ENCODE results near the gene ELFN2.

Gene ELFN2

GRCh38 chr22:37376643-37377042, 50.6 kb downstream of the ELFN2 start:
- no peaks in the 10 kb centered on the region for H3K9me3 ChIP-seq (ENCODE audit: control insufficient read depth, insufficient read depth, low read depth, low read length)
- no peaks in the 10 kb centered on the region for H3K4me1 ChIP-seq (ENCODE audit: control insufficient read depth, insufficient read depth, low read length)
- ChIA-PET POLR2A (no interaction called here), CTCF (no interaction called here)
- H3K27ac ChIP-seq (ENCODE audit: extremely low read depth, low read depth, low read length), result no peak overlapping the region
- TF ChIP-seq ZNF354C (tag by site-specific recombination; IDR thresholded peaks at IDR 0.05; ENCODE audit: borderline replicate concordance, low read depth), result no peak
- TF ChIP-seq, protein P1, sequence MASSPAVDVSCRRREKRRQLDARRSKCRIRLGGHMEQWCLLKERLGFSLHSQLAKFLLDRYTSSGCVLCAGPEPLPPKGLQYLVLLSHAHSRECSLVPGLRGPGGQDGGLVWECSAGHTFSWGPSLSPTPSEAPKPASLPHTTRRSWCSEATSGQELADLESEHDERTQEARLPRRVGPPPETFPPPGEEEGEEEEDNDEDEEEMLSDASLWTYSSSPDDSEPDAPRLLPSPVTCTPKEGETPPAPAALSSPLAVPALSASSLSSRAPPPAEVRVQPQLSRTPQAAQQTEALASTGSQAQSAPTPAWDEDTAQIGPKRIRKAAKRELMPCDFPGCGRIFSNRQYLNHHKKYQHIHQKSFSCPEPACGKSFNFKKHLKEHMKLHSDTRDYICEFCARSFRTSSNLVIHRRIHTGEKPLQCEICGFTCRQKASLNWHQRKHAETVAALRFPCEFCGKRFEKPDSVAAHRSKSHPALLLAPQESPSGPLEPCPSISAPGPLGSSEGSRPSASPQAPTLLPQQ (tag by site-specific recombination; IDR thresholded peaks at IDR 0.05), result 0 out of 2 replicates have a peak, but pooled peaks have one; percentile 30
- no peak for TF ChIP-seq ZNF830 (tag by site-specific recombination; IDR thresholded peaks at IDR 0.05; ENCODE audit: low read depth)
- TF ChIP-seq GLIS1 (tag by site-specific recombination; IDR thresholded peaks at IDR 0.05), result peak; percentile 82
- TF ChIP-seq OSR2 (tag by site-specific recombination; IDR thresholded peaks at IDR 0.05), result peak; percentile 45; the same call in 1 of the 2 replicates
- peak; percentile 86 for TF ChIP-seq ZNF394 (tag by site-specific recombination; IDR thresholded peaks at IDR 0.05; ENCODE audit: borderline replicate concordance)
- TF ChIP-seq ATF2 (tag by site-specific recombination; IDR thresholded peaks at IDR 0.05; ENCODE audit: low read depth), result no peak
- H3K36me3 ChIP-seq (ENCODE audit: control insufficient read depth in 2 of 2, insufficient read depth in 1 of 2, low read length in 2 of 2), result no peaks in the 10 kb centered on the region
- no peak overlapping the region for H3K4me3 ChIP-seq (ENCODE audit: low read depth, low read length)

- TF ChIP-seq, protein P2, sequence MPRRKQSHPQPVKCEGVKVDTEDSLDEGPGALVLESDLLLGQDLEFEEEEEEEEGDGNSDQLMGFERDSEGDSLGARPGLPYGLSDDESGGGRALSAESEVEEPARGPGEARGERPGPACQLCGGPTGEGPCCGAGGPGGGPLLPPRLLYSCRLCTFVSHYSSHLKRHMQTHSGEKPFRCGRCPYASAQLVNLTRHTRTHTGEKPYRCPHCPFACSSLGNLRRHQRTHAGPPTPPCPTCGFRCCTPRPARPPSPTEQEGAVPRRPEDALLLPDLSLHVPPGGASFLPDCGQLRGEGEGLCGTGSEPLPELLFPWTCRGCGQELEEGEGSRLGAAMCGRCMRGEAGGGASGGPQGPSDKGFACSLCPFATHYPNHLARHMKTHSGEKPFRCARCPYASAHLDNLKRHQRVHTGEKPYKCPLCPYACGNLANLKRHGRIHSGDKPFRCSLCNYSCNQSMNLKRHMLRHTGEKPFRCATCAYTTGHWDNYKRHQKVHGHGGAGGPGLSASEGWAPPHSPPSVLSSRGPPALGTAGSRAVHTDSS (tag by site-specific recombination; IDR thresholded peaks at IDR 0.05), result peak; percentile 67
- TF ChIP-seq OVOL3 (tag by site-specific recombination; IDR thresholded peaks at IDR 0.05), result no peak
- H3K9me3 ChIP-seq (ENCODE audit: control insufficient read depth, insufficient read depth, low read depth, low read length), result no peaks in the 10 kb centered on the region
- no peak overlapping the region for H3K4me3 ChIP-seq (ENCODE audit: low read depth, low read length)
- H3K27ac ChIP-seq (ENCODE audit: extremely low read depth, low read depth, low read length), result no peak overlapping the region
- POLR2A ChIA-PET, result no interaction called here
- CTCF ChIA-PET, result no interaction called here
- H3K36me3 ChIP-seq (ENCODE audit: control insufficient read depth in 2 of 2, insufficient read depth in 1 of 2, low read length in 2 of 2), result no peaks in the 10 kb centered on the region
- no peaks in the 10 kb centered on the region for H3K4me1 ChIP-seq (ENCODE audit: control insufficient read depth, insufficient read depth, low read length)
These were observed 51.5 kb downstream of the ELFN2 start for GRCh38 chr22:37375801-37376200.

GRCh38 chr22:37374571-37374970, 52.7 kb downstream of the ELFN2 start:
- Histone ChIP-seq H3K36me3 (ENCODE audit: control insufficient read depth in 2 of 2, insufficient read depth in 1 of 2, low read length in 2 of 2) (no peaks in the 10 kb centered on the region), H3K27ac (ENCODE audit: extremely low read depth, low read depth, low read length) (no peak overlapping the region), H3K4me1 (ENCODE audit: control insufficient read depth, insufficient read depth, low read length) (no peaks in the 10 kb centered on the region), H3K9me3 (ENCODE audit: control insufficient read depth, insufficient read depth, low read depth, low read length) (no peaks in the 10 kb centered on the region), H3K4me3 (ENCODE audit: low read depth, low read length) (no peak overlapping the region)
- TF ChIP-seq ZNF138 (tag by site-specific recombination; IDR thresholded peaks at IDR 0.05; ENCODE audit: borderline replicate concordance) (no peak), ZNF629 (tag by site-specific recombination; IDR thresholded peaks at IDR 0.05) (no peak), ZNF184 (tag by site-specific recombination; IDR thresholded peaks at IDR 0.05) (no peak), ZNF621 (tag by site-specific recombination; IDR thresholded peaks at IDR 0.05) (no peak)
- POLR2A ChIA-PET, result no interaction called here
- CTCF ChIA-PET, result no interaction called here

DNA sequence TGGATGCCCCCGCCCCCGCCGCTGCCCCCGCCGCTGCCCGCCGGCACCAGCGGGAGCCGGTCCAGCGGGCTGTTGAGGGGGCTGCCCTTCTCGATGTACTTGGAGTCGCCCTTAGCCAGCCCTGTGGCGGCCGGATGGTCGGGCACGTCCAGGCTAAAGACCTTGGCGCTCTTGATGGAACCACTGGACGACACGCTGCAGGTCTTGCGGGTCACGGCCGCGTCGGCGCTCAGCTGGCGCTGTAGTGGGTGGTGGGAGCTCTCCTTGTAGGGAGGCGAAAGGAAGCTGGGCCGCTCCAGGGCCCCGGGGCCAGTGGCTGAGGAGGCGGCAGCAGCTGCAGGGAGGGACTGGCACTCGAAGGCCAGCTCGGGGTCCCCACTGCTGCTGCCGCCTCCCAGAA, 53.8 kb downstream of the ELFN2 start:
- Histone ChIP-seq H3K9me3 (ENCODE audit: control insufficient read depth, insufficient read depth, low read depth, low read length) (no peaks in the 10 kb centered on the region), H3K36me3 (ENCODE audit: control insufficient read depth in 2 of 2, insufficient read depth in 1 of 2, low read length in 2 of 2) (no peaks in the 10 kb centered on the region), H3K4me3 (ENCODE audit: low read depth, low read length) (no peak overlapping the region), H3K27ac (ENCODE audit: extremely low read depth, low read depth, low read length) (no peak overlapping the region), H3K4me1 (ENCODE audit: control insufficient read depth, insufficient read depth, low read length) (no peaks in the 10 kb centered on the region)
- POLR2A ChIA-PET, result no interaction called here
- CTCF ChIA-PET, result no interaction called here
- TF ChIP-seq ZNF311 (tag by site-specific recombination; IDR thresholded peaks at IDR 0.05; ENCODE audit: borderline replicate concordance) (no peak), ZNF138 (tag by site-specific recombination; IDR thresholded peaks at IDR 0.05; ENCODE audit: borderline replicate concordance) (no peak), ATF2 (tag by site-specific recombination; IDR thresholded peaks at IDR 0.05; ENCODE audit: low read depth) (no peak), GLIS2 (tag by site-specific recombination; IDR thresholded peaks at IDR 0.05) (no peak)
